ENCODE measurements around the gene LAMB3. TPM values are rescaled to one million over a fixed set of nuclear protein-coding genes. Genes with fewer than 3 reads are reported as not detected.

The LAMB3 gene
- total and polyA plus RNA-seq, 10 of the 15 experiments (the other 5 are each of a cell fraction or from before 2014, with no cell fraction given), result 0.04 to 1.8 (median 0.10) TPM; not detected in 1

DNA sequence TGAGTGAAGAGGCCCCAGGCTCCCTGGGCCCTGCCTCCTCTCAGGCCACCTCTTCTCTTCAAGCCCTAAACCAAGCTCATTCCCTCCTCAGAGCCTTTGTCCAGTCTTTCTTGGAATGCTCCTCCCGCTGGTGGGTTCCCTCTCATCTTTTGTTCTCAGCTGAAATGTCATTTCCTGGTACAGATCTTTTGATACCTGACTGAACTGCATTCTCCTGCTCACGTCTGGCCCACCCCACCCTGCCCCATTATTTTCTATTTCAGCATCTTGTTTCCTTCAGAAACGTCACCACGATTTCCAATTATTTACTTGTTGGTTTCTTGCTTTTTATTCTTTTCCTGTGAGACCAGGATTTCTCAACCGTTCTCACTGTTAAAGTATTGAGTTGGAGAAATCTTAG is 16.4 kb downstream of the LAMB3 start:
- H3K4me2 ChIP-seq (ENCODE audit: control insufficient read depth, insufficient read depth), result no peak overlapping the region
- SMC1A ChIA-PET (ENCODE audit: uncharacterized antibody, unreplicated experiment), result interaction anchor here (1.0 to 1.8 kb wide), 3 partner anchors 17 to 56 kb away, joined by 3 read pairs; no protein-coding TSS in a partner anchor
- RAD21 ChIA-PET (ENCODE audit: unreplicated experiment), result interaction anchor here (1.2 to 4.1 kb wide), 2 partner anchors 12 to 17 kb away, joined by 4 to 15 read pairs; partner anchors contain the start of gene LAMB3
- H3K79me2 ChIP-seq (ENCODE audit: control insufficient read depth, insufficient read depth, low read length), result no peaks in the 10 kb centered on the region
- in situ Hi-C loops (cut with MboI), result no loop called here
- H3K36me3 ChIP-seq (ENCODE audit: control insufficient read depth in 2 of 2, insufficient read depth in 2 of 2, low read length in 1 of 2), result no peaks in the 10 kb centered on the region
- H3K4me1 ChIP-seq (ENCODE audit: control insufficient read depth, insufficient read depth, low read length), result no peaks in the 10 kb centered on the region
- DNase-seq (ENCODE audit: low read depth, low spot score) (no peak), ATAC-seq (no peak), FAIRE-seq (no peak)
- H2AFZ ChIP-seq (ENCODE audit: control insufficient read depth, low read depth, low read length), result no peak overlapping the region
- BruUV-seq (replicated peaks), result no TSS peak
- H3K9ac ChIP-seq (ENCODE audit: control insufficient read depth, insufficient read depth, low read length), result no peak overlapping the region
- no peaks in the 10 kb centered on the region; a peak in 1 of 4 replicates for H3K27me3 ChIP-seq (replicated peaks in 1 of 2; ENCODE audit: control insufficient read depth in 2 of 2, insufficient read depth in 2 of 2, low read length in 1 of 2)
- no peaks in the 10 kb centered on the region for H3K9me3 ChIP-seq (replicated peaks; ENCODE audit: control insufficient read depth, insufficient read depth, low read length)
- POLR2A ChIA-PET, result no interaction called here
- intact Hi-C loops (cut with micrococcal nuclease; ENCODE audit: unreplicated experiment), result no loop called here
- CTCF ChIA-PET, result interaction anchor here (0.9 to 1.8 kb wide), 4 partner anchors 9 to 112 kb away, joined by 3 to 5 read pairs (median 3); no protein-coding TSS in a partner anchor
- 30% methylated on average over 5 of the region's 5 CpGs for WGBS (ENCODE audit: insufficient coverage, insufficient replicate concordance, low lambda C conversion rate, missing lambda C conversion rate)
- no peak overlapping the region for H3K4me3 ChIP-seq
- no peaks in the 10 kb centered on the region for H4K20me1 ChIP-seq (ENCODE audit: control insufficient read depth, insufficient read depth)
- no peak overlapping the region for H3K27ac ChIP-seq (ENCODE audit: control insufficient read depth, insufficient read depth)
- TF ChIP-seq KLF5 (IDR thresholded peaks at IDR 0.05; ENCODE audit: partially characterized antibody), result no peak
- TF ChIP-seq, protein P1, sequence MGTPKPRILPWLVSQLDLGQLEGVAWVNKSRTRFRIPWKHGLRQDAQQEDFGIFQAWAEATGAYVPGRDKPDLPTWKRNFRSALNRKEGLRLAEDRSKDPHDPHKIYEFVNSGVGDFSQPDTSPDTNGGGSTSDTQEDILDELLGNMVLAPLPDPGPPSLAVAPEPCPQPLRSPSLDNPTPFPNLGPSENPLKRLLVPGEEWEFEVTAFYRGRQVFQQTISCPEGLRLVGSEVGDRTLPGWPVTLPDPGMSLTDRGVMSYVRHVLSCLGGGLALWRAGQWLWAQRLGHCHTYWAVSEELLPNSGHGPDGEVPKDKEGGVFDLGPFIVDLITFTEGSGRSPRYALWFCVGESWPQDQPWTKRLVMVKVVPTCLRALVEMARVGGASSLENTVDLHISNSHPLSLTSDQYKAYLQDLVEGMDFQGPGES (IDR thresholded peaks at IDR 0.05), result no peak
- TF ChIP-seq POLR2AphosphoS5 (IDR thresholded peaks at IDR 0.05; ENCODE audit: low read length), result no peak
- no peak for TF ChIP-seq IRF4 (IDR thresholded peaks at IDR 0.05; ENCODE audit: low read depth, low read length)
- TF ChIP-seq CREM (IDR thresholded peaks at IDR 0.05; ENCODE audit: low read depth), result no peak
- no peak for TF ChIP-seq MLLT1 (IDR thresholded peaks at IDR 0.05)
- no peak for TF ChIP-seq CBFB (IDR thresholded peaks at IDR 0.05; ENCODE audit: low read depth)
- TF ChIP-seq ZBTB11 (CRISPR knock-in tag; IDR thresholded peaks at IDR 0.05), result no peak
- TF ChIP-seq KDM1A (IDR thresholded peaks at IDR 0.05; ENCODE audit: borderline replicate concordance), result no peak
- no peak for TF ChIP-seq JUNB (IDR thresholded peaks at IDR 0.05)
- TF ChIP-seq MEF2A (IDR thresholded peaks at IDR 0.05; ENCODE audit: insufficient read depth, low read depth, low read length), result no peak
- TF ChIP-seq CHD2 (IDR thresholded peaks at IDR 0.05; ENCODE audit: borderline replicate concordance, low read depth, low read length), result no peak
- TF ChIP-seq SMARCA5 (IDR thresholded peaks at IDR 0.05), result no peak
- no peak for TF ChIP-seq PAX5 (IDR thresholded peaks at IDR 0.05; ENCODE audit: borderline replicate concordance, low read depth, low read length)
- no peak for TF ChIP-seq MXI1 (IDR thresholded peaks at IDR 0.05; ENCODE audit: low read depth, low read length)
